HG03571 (cell line): ENCODE measurements around the gene HLA-F.

Experiments used
- ATAC-seq: cut with Tn5 transposase; IDR thresholded peaks from one replicate; pipeline ENCODE4 v1.9.1; 2021; ENCODE audit not compliant: unreplicated experiment

HLA-F gene

DNA sequence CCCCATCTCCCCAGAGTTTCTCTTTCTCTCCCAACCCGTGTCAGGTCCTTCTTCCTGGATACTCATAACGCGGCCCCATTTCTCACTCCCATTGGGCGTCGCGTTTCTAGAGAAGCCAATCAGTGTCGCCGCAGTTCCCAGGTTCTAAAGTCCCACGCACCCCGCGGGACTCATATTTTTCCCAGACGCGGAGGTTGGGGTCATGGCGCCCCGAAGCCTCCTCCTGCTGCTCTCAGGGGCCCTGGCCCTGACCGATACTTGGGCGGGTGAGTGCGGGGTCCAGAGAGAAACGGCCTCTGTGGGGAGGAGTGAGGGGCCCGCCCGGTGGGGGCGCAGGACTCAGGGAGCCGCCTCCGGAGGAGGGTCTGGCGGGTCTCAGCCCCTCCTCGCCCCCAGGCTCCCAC lies at the start of gene HLA-F:
TSS of gene HLA-F (plus strand) at position 173 of the 404 bp plus-strand sequence. CDS start at position 203, 30 bp downstream.
- ATAC-seq = peak; percentile 87

DNA sequence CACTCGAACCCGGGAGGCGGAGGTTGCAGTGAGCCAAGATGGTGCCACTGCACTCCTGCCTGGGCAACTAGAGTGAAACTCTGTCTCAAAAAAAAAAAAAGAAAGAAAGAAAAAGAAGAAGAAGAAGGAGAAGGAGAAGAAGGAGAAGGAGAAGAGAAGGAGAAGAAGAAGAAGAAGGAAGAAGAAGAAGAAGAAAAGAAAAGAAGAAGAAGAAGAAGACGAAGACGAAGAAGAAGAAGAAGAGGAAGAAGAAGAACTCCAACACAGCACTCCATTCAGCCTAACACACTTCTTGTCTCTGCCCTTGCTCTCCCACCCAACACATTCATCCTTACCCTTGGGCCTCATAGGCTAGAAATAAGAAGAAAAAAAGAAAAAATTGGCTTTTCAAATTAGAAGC lies 49.2 kb upstream of the HLA-F start:
- ATAC-seq = no peak

DNA sequence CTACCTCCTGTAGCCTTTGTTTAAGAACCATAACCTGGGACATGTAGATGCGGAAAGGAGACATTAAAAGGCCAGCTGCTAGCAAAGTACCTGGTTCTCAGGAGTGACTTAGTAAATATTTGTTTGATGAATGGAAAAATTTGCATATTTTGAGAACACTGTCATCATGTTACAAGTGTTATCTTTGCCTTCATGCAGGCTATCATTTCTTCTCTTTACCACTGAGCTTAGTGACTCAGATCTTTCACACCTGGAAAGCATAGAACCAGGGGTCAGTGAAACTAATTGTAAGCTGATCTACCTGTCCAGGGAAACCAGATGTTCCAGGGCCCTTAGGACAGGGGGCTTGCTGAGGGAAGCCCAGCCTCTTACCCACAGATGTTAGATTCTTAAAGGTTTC lies 47.7 kb upstream of the HLA-F start:
- ATAC-seq = no peak

DNA sequence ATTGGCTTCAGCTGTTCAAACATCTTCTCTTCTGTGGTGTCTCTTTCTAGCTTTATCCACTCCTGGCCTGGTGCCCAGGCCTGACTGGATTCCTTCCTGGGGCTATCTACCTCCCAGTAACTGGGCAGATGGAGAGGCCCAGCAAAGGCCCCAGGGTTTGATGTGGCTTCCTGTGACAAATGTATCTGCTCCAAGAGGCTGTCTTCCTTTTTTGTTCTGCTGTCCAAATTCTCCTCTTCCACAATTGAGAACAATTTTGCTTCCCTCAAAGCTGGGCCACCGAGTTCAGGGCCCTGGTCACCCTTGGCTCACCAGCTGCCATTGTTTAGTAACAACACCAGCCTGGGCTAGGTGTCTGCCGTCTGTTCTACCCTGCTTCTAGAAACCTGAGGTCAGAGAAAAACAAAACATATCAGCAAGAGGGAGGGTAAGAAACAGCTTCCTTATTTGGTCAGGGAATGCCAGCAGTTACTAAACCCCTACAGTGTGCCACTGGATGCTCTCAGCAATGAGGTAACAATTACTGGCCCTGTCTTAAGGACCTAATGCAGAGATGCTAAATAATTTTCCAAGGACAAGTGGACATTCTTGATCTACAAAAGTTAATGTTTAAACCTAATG lies 46.1 kb upstream of the HLA-F start:
- no peak for ATAC-seq

DNA sequence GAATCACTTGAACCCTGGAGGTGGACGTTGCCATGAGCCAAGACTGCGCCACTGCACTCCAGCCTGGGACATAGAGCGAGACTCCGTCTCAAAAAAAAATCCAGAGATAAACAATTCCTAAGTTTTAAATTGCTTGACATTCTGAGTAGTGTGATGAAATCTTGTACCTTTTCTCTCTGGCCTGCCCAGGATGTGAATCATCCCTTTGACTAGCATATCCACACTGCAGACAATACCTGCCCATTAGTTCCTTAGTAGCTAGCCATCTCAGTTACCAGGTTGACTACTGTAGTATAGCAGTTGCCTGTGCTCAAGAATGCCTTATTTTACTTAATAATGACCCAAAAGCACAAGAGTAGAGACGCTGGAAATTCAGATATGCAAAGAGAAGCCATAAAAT lies 45.1 kb upstream of the HLA-F start:
- ATAC-seq = no peak

DNA sequence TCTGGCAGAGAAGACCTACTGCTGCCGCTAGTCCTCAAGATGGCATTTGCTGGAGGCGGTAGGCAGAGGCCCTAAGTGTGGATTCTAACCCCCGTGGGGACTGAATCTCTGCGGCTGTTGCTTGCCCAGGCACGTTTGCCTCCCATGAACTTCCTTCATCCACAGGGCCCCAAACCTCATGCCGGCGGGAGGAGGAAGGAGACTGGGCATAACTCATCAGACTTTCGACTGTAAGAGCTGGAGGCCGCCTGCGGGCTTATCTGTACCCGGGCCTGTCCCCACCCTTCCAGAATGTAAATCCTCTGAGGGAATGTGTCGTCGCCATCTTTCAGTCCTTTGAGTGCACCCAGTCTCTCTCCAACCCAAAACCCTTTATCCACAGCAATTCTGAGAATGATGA lies 43.3 kb upstream of the HLA-F start:
- no peak for ATAC-seq

DNA sequence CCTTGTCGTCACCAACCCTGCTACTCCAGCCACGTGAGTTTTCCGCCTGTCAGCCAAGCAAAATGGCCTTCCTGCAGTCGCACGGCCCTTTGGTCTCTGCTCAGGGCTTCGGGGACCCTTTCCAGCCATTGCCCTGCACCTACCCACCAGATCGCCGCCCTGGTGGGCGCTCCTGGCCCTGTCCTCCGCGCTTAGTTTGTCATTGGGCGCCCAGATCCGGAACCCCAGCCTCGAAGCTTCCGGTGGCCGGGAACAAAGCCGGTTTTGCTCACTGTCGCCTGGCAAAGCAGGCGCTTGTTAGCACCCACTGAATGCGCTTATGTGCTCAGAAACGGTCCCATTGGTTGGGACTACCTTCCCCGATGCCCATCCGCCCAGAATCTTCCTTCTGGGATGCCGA lies 42.8 kb upstream of the HLA-F start:
- ATAC-seq = no peak

DNA sequence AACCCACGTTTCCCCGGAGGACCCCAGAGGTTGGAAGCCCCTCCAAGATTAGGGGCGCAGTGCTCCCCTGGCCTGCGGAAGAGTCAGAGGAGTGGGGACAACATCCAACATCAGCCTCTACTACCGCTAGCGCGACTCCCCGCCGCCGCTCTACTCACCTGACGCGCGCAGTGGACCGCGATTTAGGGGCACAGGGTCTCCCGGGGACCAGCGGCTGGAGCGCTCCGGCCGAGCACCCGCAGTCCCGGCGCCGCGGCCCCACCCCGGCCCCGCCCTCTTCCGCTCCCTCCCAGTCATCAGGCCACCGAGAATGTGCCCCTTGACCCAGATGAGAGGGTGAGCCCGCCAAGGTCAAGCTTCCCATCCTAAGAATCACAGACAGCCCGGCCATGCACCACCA lies 42.3 kb upstream of the HLA-F start, which contains the start of gene ZFP57:
TSS of gene ZFP57 (minus strand) at position 249 of the 400 bp plus-strand sequence. CDS start 4,149 bp downstream, outside the sequence.
- no peak for ATAC-seq

DNA sequence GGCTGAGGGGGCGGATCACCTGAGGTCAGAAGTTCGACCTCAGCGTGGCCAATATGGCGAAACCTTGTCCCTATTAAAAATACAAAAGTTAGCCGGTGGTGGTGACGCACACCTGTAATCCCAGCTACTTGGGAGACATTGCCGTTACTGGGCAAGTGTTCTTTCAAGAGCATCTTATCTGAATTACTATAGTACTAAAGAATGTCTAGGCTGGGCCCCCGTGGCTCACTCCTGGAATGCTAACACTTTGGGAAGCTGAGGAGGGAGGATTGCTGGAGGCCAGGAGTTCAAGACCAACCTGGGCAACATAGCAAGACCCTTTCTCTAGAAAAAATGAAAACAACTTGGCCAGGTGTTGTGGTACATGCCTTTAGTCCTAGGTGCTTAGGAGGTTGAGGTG lies 41.4 kb upstream of the HLA-F start:
- no peak for ATAC-seq

DNA sequence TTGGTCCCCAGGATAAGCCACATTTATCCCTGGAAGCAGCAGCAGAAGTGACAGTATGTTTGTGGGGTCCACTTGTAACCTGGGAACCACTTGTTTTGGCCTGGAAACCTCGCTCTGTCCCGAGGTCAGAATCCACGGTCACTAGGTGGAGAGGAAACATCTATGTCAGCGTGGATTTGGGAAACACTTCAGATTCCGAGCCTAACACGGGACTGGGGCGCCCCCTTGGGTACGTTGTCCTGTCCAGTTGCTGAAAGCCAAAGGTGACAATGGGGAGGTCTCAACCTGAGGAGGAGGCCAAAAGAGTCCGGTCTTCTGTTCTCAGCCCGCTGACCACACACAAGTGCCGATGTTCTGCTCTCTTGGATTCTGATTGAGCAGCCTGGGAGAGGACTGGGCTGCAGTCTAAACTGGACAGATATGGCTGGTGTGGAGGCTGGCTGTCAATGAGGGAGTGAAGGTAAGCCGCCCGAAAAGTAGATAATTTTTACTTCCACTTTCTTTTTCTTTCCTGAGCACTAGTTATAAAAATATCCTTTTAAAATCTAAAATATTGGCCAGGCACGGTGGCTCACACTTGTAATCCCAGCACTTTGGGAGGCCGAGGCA lies 37.4 kb upstream of the HLA-F start:
- no peak for ATAC-seq

DNA sequence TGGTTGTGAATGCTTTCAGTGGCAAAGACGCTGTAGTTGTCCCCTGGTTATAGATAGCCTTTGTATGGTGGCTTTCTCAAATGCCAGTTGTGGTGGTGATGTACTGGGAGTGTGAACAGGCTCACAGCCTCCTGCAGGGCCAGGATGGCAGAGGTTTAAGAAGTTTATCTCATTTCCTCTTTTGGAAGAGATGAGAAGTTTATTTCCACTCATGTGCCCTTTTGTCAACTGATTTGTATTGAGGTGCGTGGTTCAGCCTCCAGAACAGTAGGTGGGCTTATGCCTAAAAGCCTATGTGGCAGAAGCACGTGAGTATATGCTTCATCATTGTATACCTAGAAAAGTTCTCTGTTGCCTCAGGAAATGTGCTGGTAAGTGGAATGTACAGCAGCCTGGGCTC lies 28.6 kb upstream of the HLA-F start:
- ATAC-seq = no peak

DNA sequence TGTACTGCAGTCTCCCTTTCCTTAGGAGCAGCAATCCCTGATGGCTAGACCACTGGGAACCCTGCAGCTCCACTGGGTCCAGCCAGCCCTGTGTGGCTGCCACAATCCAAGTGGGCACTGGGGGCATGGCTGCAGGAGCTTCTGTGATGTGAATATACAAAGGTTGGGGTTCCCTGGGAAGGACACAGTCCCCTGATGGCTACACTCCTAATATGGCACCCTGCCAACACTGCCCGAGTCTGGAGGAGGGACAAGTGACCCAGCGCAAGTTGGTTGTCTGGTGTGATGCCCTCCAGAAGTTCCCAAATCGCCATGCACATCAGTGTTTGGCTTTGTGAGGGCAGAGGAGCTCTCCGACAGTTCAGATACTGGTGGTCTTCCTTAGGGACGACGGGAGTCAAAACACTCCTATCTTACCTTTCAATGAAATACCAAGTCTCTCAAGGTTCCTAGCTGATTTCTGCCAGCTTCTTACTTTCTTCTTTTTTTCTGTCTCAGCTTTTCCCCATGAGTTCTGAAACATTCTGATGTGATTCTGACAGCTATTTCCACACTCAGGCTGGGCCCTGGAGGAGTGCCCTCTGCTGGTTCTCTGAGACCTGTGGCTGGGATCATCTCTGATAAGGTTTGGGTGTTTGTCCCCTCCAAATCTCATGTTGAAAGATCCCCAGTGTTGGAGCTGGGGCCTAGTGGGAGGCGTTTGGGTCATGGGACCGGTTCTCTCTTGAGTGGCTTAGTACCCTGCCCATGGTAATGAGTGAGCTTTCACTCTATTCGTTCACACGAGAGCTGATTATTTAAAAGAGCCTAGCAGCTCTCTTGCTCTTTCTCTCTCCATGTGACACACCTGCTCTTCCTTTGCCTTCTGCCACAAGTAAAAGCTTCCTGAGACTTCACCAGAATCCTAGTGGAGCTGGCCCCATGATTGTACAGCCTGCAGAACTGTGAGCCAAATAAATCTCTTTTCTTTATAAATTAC lies 26.8 kb upstream of the HLA-F start:
- ATAC-seq = no peak

DNA sequence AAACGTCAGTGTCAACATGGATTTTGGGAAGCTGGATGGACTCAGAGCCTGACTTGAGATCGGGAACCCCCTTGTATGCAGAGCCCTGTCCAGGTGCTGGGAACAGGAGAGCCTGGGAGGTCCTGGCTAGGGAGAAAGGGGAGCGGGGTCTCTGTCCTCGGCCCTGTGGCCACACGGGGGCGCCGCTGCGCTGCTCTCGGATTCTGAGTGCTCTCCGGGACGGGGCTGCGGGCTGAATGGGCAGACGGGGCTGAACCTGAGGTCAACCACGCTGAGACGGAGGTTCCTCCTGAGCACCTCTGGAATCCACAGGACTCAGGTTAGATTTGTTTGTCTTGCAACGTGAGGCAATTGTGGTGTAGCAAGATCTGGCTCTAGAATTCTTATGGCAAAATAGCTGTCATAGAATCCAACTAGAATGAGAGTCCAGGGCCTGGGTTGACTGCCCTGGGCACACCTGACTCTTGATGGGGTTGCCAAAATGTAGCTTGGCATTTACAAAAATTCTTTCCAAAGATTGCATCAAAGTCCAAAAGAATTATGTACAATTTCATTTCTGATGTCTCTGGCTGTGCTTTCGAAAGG lies 20.6 kb upstream of the HLA-F start:
- ATAC-seq = no peak

DNA sequence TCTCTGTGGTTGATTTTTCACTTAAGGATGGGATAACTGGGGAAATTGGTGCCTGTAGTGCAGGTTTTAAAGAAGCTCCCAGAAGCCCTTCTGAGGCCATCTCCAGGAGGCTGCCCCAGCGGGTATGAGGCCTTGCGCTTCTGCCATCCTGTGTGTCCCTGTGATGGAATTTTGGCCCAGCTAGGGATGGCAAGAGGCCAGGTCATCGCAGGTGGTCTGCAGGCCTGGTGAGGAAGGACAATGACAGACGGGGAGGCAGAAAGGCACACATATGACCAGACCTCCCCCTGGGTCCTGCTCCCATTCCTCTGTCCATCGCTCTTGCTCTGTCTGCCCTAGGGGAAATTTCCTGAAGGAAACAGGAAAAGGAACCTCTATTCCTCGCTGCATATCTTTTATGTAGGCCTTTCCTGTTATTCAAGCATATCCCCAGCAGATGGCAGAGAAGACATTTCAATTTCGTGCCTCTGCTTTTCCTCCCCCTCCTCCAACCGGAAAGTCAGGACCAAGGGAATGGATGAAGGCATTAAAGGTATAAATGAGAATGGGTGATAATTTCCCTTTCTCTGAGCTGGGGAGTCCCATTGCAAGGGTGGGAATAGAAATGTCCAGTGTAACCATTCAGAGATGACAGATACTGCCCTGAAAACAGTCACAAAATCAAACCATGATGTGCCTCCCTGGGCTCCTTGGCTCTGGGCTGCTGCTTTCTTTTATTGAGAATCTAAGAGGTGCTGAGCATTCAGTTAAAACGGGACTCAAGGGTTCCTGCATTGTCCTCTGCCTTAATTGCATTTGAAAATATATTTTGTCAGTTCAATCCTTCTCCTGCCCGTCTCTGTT lies 17.6 kb upstream of the HLA-F start:
- ATAC-seq = no peak

DNA sequence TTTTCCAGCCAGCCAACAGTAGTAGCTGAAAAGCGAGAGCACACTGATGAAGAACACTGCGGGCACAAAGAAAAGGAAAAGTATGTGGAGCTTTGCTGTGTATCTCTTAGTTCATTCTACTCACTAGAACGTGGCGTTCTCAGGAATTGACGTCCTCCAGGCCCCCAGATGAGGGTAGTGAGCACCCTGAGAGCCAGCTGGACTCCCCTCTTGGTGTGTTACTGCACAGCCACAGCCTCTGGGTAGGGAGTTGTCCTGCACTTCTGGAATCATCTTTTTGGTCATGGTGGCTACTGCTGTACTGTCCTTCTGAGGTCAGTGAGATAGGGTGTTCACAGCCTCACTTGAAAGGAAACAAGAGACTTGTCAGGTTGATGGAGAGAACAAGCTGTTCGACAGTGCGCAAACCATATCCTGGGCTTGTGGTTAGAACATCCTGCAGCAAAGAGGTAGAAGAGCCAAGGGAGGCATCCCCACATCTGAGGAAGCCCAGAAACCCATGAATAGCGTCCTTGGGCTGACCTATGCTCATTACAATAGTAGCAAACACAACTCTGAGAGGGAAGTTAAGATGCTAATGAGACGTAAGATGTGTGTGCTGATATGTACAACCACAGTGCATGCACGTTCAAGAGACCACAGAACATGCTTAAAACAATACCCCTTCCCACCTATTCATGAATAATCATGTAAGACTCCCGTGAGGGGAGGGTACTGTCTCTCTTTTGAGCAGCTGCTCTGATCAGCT lies 14.6 kb upstream of the HLA-F start:
- ATAC-seq = no peak

DNA sequence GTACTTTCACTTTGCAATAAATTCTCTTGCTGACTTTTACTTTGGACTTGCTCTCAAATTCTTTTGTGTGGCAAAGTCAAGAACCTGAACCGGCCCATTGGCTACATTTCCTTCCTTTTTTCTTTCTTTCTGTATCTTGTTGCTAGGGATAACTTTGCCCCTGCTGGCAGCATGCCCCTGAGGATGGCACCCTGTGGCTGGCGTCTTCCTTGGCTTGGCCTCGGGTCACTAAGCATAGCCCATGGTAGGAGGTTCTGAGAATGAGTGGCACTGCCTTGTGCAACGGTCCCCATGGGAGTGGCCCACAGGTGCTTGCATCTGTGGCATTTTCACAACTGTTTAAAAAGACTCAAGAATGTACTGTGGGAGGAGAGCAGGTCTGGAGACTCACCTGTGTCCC lies 14.0 kb upstream of the HLA-F start:
- ATAC-seq = no peak

DNA sequence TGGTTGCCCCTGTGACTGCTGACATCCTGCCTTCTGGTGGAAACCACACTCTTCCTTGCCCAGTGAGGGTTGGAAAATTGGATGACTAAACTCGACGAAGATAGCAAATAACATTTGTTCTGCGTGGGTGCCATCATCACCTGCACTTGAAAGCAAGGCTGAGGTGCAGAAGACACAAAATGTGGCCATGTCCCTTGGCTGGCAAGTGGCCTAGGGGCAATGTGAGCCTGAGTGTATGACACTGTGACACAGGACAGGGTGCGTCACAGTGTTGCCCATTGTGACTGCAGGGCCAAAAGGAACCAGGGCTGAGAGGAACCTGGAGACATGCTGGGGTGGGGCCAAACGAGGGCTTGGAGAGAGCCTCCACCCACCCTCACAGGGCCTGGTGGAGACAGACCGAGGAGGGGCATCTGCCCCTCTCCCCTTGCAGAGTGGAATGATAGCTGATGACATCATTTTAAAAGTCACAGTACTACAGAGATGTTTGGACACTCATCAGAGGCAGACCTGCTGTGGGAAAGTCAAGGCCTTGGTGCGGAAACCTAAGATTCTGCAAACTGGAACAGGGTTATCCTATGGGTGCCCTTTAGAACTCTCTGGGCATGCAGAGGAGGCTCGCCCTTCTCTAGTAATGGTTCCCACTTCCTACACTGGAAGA lies 12.8 kb upstream of the HLA-F start:
- ATAC-seq = no peak

DNA sequence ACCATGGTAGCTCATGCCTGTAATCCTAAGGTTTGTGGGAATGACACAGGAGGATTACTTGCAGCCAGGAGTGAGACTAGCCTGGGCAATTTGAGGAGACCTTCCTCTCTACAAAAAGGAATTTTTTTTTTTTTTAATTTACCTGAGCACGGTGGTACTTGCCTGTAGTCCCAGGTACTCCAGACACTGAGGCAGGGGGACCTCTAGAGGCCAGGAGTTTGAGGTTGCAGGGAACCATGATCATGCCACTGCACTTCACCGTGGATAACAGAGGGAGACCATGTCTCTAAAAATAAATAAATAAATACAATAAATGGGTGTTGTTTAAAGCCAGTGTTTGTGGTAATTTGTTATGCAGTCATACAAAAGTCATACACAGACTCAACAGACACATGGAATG lies 2.4 kb upstream of the HLA-F start:
- ATAC-seq = no peak
